GM19035 (cell line): ENCODE results near the gene BRI3.

Experiments used
- ATAC-seq: cut with Tn5 transposase; IDR thresholded peaks from one replicate; pipeline ENCODE4 v1.9.1; 2021; ENCODE audit not compliant: unreplicated experiment

Gene BRI3

GRCh38 chr7:98252425-98253054 is 28.9 kb upstream of the BRI3 start:
- peak; percentile 32 for ATAC-seq

GRCh38 chr7:98254516-98254915 is 27.0 kb upstream of the BRI3 start:
- no peak for ATAC-seq

GRCh38 chr7:98254951-98255610 is 26.4 kb upstream of the BRI3 start:
- ATAC-seq: no peak

- no peak for ATAC-seq
These were observed 25.1 kb upstream of the BRI3 start for GRCh38 chr7:98256431-98256830.

GRCh38 chr7:98257701-98258100 is 23.8 kb upstream of the BRI3 start:
- ATAC-seq: no peak

- no peak for ATAC-seq
These were observed 15.6 kb upstream of the BRI3 start for GRCh38 chr7:98265841-98266271.

- ATAC-seq: no peak
These were observed 14.6 kb upstream of the BRI3 start for GRCh38 chr7:98266840-98267239.

GRCh38 chr7:98267303-98267702 is 14.2 kb upstream of the BRI3 start:
- ATAC-seq: no peak

- no peak for ATAC-seq
These were observed 5.2 kb upstream of the BRI3 start for GRCh38 chr7:98276241-98276761.

- no peak for ATAC-seq
These were observed 3.1 kb upstream of the BRI3 start for GRCh38 chr7:98278408-98278807.

- no peak for ATAC-seq
These were observed 2.5 kb upstream of the BRI3 start for GRCh38 chr7:98278936-98279335.

- ATAC-seq: no peak
These were observed 1.2 kb upstream of the BRI3 start for GRCh38 chr7:98280296-98280695.

- ATAC-seq: peak; percentile 36
These were observed 496 bp downstream of the BRI3 start for GRCh38 chr7:98281757-98282606.

- no peak for ATAC-seq
These were observed 1.2 kb downstream of the BRI3 start for GRCh38 chr7:98282703-98283102.

GRCh38 chr7:98283127-98283886 is 1.8 kb downstream of the BRI3 start:
- ATAC-seq: no peak

- no peak for ATAC-seq
These were observed 2.4 kb downstream of the BRI3 start for GRCh38 chr7:98283887-98284222.

- ATAC-seq: no peak
These were observed 3.0 kb downstream of the BRI3 start for GRCh38 chr7:98284335-98285036.

- ATAC-seq: no peak
These were observed 3.9 kb downstream of the BRI3 start for GRCh38 chr7:98285157-98286092.

GRCh38 chr7:98286093-98286539 is 4.6 kb downstream of the BRI3 start:
- ATAC-seq: no peak
